Measurements from ENCODE around the gene AGBL1. TPM values are rescaled to one million over a fixed set of nuclear protein-coding genes. Genes with fewer than 3 reads are reported as not detected.

AGBL1 gene
- total and polyA plus RNA-seq, 2 donors (not counting 3 experiments of a cell fraction or from before 2014, with no cell fraction given): not detected

GRCh38 chr15:86932456-86932855, 852.8 kb downstream of the AGBL1 start:
- Histone ChIP-seq H3K4me2 (ENCODE audit: insufficient read depth, low read length) (no peak overlapping the region), H3K79me2 (ENCODE audit: control insufficient read depth, insufficient read depth, low read length) (no peaks in the 10 kb centered on the region), H3K27ac (ENCODE audit: insufficient read depth, low read depth, low read length) (no peak overlapping the region), H3K9me3 (replicated peaks; ENCODE audit: control insufficient read depth, insufficient read depth, low read length) (peaks cover 4% of the 10 kb centered on the region), H3K27me3 (ENCODE audit: control insufficient read depth in 2 of 2, insufficient read depth in 2 of 2, low read length in 2 of 2) (no peaks in the 10 kb centered on the region), H3K9ac (replicated peaks; ENCODE audit: extremely low read depth, insufficient read depth, low read length) (no peak overlapping the region), H2AFZ (ENCODE audit: low read depth, low read length) (no peak overlapping the region), H3K9me1 (replicated peaks; ENCODE audit: control insufficient read depth, extremely low read depth, insufficient read depth, low read length) (no peaks in the 10 kb centered on the region), H3K4me1 (ENCODE audit: control insufficient read depth, extremely low read depth, insufficient read depth, low read length) (no peaks in the 10 kb centered on the region), H3K36me3 (ENCODE audit: control insufficient read depth in 2 of 2, extremely low read depth in 1 of 2, insufficient read depth in 2 of 2, low read length in 2 of 2) (no peaks in the 10 kb centered on the region), H4K20me1 (replicated peaks; ENCODE audit: control insufficient read depth, extremely low read depth, insufficient read depth, low read length) (no peaks in the 10 kb centered on the region), H3K4me3 (replicated peaks in 1 of 3; ENCODE audit: insufficient read depth in 1 of 3, low read depth in 1 of 3, low read length in 3 of 3) (no peak overlapping the region)
- DNase-seq (ENCODE audit: low read depth, low spot score) (no peak), FAIRE-seq (no peak)
- dilution Hi-C loops (cut with MboI; ENCODE audit: extremely low pct_ligation_motif_present, low sequenced_read_pairs): no loop called here
- no peak for TF ChIP-seq POLR2A (IDR thresholded peaks at IDR 0.05; ENCODE audit: low read depth, low read length)
- TF ChIP-seq CTCF (IDR thresholded peaks at IDR 0.05; ENCODE audit: extremely low read depth in 1 of 2, insufficient read depth in 1 of 2, low read depth in 1 of 2, low read length in 2 of 2): no peak
- TF ChIP-seq MYC (IDR thresholded peaks at IDR 0.05; ENCODE audit: low read depth, low read length): no peak
- no peak for TF ChIP-seq EZH2 (IDR thresholded peaks at IDR 0.05; ENCODE audit: borderline replicate concordance, low read depth, low read length, severe bottlenecking)
- TF ChIP-seq POLR2AphosphoS5 (IDR thresholded peaks at IDR 0.05; ENCODE audit: insufficient read depth, low read depth, low read length): no peak
- no peak for TF ChIP-seq MAX (IDR thresholded peaks at IDR 0.05; ENCODE audit: insufficient read depth, insufficient read length)
- no peak for TF ChIP-seq GATA2 (IDR thresholded peaks at IDR 0.05; ENCODE audit: insufficient read depth, insufficient read length, low read depth, low read length)
- no peak for TF ChIP-seq JUN (IDR thresholded peaks at IDR 0.05; ENCODE audit: borderline replicate concordance, insufficient read depth, insufficient read length, low read depth)
- TF ChIP-seq FOS (IDR thresholded peaks at IDR 0.05; ENCODE audit: borderline replicate concordance, insufficient read depth, low read length): no peak
- intact Hi-C loops (cut with micrococcal nuclease): no loop called here
- POLR2A ChIA-PET: no interaction called here
- CTCF ChIA-PET: no interaction called here
- BruUV-seq (replicated peaks): no TSS peak

Data from endothelial cell of umbilical vein (primary cell).